ENCODE measurements around the gene SLFN12L.
A peak's percentile ranks its signal among the peaks of the same experiment; 100 is the strongest.
"Not testable (repeated sequence)": the region's sequence is repeated elsewhere in the genome, so short reads cannot be mapped to it uniquely, and the experiment has no call there.

Gene SLFN12L

GRCh38 chr17:35493040-35493439 is 44.4 kb downstream of the SLFN12L start:
- DNase-seq, result no peak

GRCh38 chr17:35491417-35491816 is 46.1 kb downstream of the SLFN12L start:
- DNase-seq, result no peak

- DNase-seq, result no peak
Observed at GRCh38 chr17:35489944-35490343, 47.5 kb downstream of the SLFN12L start.

- DNase-seq, result no peak
Observed at GRCh38 chr17:35488991-35489390, 48.5 kb downstream of the SLFN12L start.

GRCh38 chr17:35486920-35487732 is 50.4 kb downstream of the SLFN12L start:
- DNase-seq, result peak; percentile 43

GRCh38 chr17:35479271-35479670 is 58.2 kb downstream of the SLFN12L start:
- DNase-seq, result no peak

GRCh38 chr17:35477248-35477647 is 60.2 kb downstream of the SLFN12L start:
- no peak for DNase-seq

- no peak for DNase-seq
Observed at GRCh38 chr17:35476283-35476820, 61.1 kb downstream of the SLFN12L start.

- DNase-seq, result no peak
Observed at GRCh38 chr17:35468475-35468874, 69.0 kb downstream of the SLFN12L start.

GRCh38 chr17:35467824-35468223 is 69.7 kb downstream of the SLFN12L start:
- DNase-seq, result no peak

- no peak for DNase-seq
Observed at GRCh38 chr17:35460354-35460851, 77.1 kb downstream of the SLFN12L start.

- not testable (repeated sequence) for DNase-seq
Observed at GRCh38 chr17:35454035-35454434, 83.4 kb downstream of the SLFN12L start.

- no peak for DNase-seq
Observed at GRCh38 chr17:35453171-35453570, 84.3 kb downstream of the SLFN12L start.

GRCh38 chr17:35449371-35449931 is 88.0 kb downstream of the SLFN12L start:
- DNase-seq, result no peak

- DNase-seq, result no peak
Observed at GRCh38 chr17:35448899-35449227, 88.6 kb downstream of the SLFN12L start.

GRCh38 chr17:35448214-35448898 is 89.1 kb downstream of the SLFN12L start, which contains the start of gene SLFN13:
Gene SLFN13, minus strand, starts transcription at chr17:35448766. Its CDS starts 3,086 bp downstream, at chr17:35445680.
- DNase-seq, result peak; percentile 47

- no peak for DNase-seq
Observed at GRCh38 chr17:35447499-35447898, 90.0 kb downstream of the SLFN12L start.

- DNase-seq, result no peak
Observed at GRCh38 chr17:35438433-35438832, 99.0 kb downstream of the SLFN12L start.

- peak; percentile 99 for DNase-seq
Observed at GRCh38 chr17:35433075-35433894, 104.2 kb downstream of the SLFN12L start.

GRCh38 chr17:35432176-35433074 is 105.1 kb downstream of the SLFN12L start, which contains the start of gene SLFN12:
Gene SLFN12, minus strand, starts transcription at chr17:35432500. Its CDS starts 9,472 bp downstream, at chr17:35423028.
- peak; percentile 94 for DNase-seq

GRCh38 chr17:35429702-35430101 is 107.8 kb downstream of the SLFN12L start:
- no peak for DNase-seq
